DOHH2 (cell line): ENCODE data around the gene FOXO6.

Source experiments
- H3F3A ChIP-seq: fragments of 200-600 bp; sonication (generic), shearing (Covaris generic); 2 replicates; pipeline ENCODE4 v1.6.0; 2016; ENCODE audit warnings: antibody characterized with exemption, mild to moderate bottlenecking; ENCODE audit not compliant: control insufficient read depth, insufficient read depth
- H3K27ac ChIP-seq: fragments of 200-600 bp; sonication (generic); 2 replicates; pipeline ENCODE4 v1.5.1; 2014; ENCODE audit warnings: low read depth, mild to moderate bottlenecking, low read length, moderate library complexity
- H3K27me3 ChIP-seq: fragments of 200-600 bp; sonication (generic); 2 replicates; pipeline ENCODE4 v1.6.1; 2014; ENCODE audit warnings: mild to moderate bottlenecking, low read length, mixed read lengths; ENCODE audit not compliant: control insufficient read depth
- H3K36me3 ChIP-seq: fragments of 200-600 bp; sonication (generic); 2 replicates; pipeline ENCODE4 v1.6.1; 2014; ENCODE audit warnings: mild to moderate bottlenecking, low read length, moderate library complexity, mixed read lengths; ENCODE audit not compliant: control insufficient read depth
- H3K4me1 ChIP-seq: fragments of 200-600 bp; sonication (generic); 2 replicates; pipeline ENCODE4 v1.6.1; 2014; ENCODE audit warnings: mild to moderate bottlenecking, low read length, mixed read lengths; ENCODE audit not compliant: control insufficient read depth
- H3K4me2 ChIP-seq: fragments of 200-600 bp; sonication (generic); 2 replicates; pipeline ENCODE4 v1.6.0; 2014; ENCODE audit warnings: mild to moderate bottlenecking, low read length, moderate library complexity
- H3K4me3 ChIP-seq: fragments of 200-600 bp; sonication (generic); 2 replicates; pipeline ENCODE4 v1.5.1; 2014; ENCODE audit warnings: mild to moderate bottlenecking, low read length, mixed read lengths
- H3K79me2 ChIP-seq: fragments of 200-600 bp; sonication (generic); 2 replicates; pipeline ENCODE4 v1.6.1; 2014; ENCODE audit warnings: mild to moderate bottlenecking, low read length, mixed read lengths; ENCODE audit not compliant: control insufficient read depth
- H3K9me2 ChIP-seq: fragments of 200-600 bp; sonication (generic); replicated peaks from 2 replicates; pipeline ENCODE4 v1.6.1; 2014; ENCODE audit warnings: mild to moderate bottlenecking, low read length, mixed read lengths; ENCODE audit not compliant: control insufficient read depth
- H3K9me3 ChIP-seq: fragments of 200-600 bp; sonication (generic); 2 replicates; pipeline ENCODE4 v1.6.1; 2014; ENCODE audit warnings: antibody characterized with exemption, low read length, mixed read lengths; ENCODE audit not compliant: control insufficient read depth, insufficient read depth
- H4K20me1 ChIP-seq: fragments of 200-600 bp; sonication (generic); 2 replicates; pipeline ENCODE4 v1.6.0; 2014; ENCODE audit warnings: low read depth, mild to moderate bottlenecking, antibody characterized with exemption, low read length, moderate library complexity; ENCODE audit not compliant: control insufficient read depth, insufficient read depth
- EZH2phosphoT487 ChIP-seq: fragments of 200-600 bp; sonication (generic); IDR thresholded peaks from 2 replicates; pipeline ENCODE4 v1.6.1; 2017; ENCODE audit warnings: borderline replicate concordance, mild to moderate bottlenecking, antibody characterized with exemption, low read length, moderate library complexity, mixed read lengths
- TF ChIP-seq, protein P1 (sequence below): fragments of 200-600 bp; sonication (generic); IDR thresholded peaks from one replicate; pipeline ENCODE4 v1.5.1; 2014; ENCODE audit warnings: antibody characterized with exemption, mild to moderate bottlenecking, low read depth, low read length; ENCODE audit not compliant: poor library complexity, severe bottlenecking

Gene FOXO6

DNA sequence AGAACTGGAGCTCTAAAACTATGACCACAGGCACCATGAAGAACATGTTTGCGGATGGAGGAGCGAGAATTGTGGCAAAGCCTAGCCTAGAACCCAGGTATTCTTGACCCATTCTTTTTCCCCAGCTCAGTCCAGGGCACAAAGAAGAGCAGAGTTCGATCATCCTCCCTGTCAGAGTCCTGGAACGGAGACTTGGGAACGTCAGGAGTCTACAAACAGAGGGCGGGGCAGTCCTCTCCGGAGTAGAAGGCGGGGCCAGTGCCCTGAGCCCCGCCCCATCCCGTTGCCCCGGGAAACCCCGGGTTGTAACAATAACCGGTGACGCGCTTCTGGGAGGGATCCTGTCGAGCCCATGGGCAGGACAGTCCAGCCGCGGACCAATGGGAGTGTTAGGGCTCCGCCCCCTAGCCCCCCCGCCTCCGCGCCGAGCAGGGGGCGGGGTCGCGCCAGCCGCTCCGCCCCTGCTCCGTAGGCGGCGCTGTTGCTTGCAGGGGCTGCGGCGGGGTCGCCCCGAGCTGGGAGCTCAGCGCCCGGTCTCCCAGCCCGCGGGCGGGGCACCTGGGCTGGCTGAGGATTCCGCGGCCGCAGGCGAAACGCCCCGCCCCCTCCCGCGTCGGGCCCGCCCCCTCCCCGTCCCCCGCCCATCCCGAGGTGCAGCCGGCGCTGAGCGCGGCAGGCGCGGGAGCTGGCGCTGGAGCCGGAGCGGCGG, at the start of gene FOXO6:
Gene FOXO6 (plus strand): TSS at position 649 of the 709 bp plus-strand sequence.
- H3K36me3 ChIP-seq, result no peaks in the 10 kb centered on the region
- peak within 1 kb of the TSS; percentile 69 for H3K4me2 ChIP-seq
- H3K9me3 ChIP-seq, result no peaks in the 10 kb centered on the region
- H3K27me3 ChIP-seq, result peaks cover 27% of the 10 kb centered on the region
- H3K4me1 ChIP-seq, result peaks cover 22% of the 10 kb centered on the region
- no peaks in the 10 kb centered on the region for H3K9me2 ChIP-seq
- no peaks in the 10 kb centered on the region for H3K79me2 ChIP-seq
- H3K27ac ChIP-seq, result no peak within 1 kb of the TSS
- no peaks in the 10 kb centered on the region; the same call in 1 of the 2 replicates for H3F3A ChIP-seq
- H3K4me3 ChIP-seq, result peak within 1 kb of the TSS; percentile 58
- TF ChIP-seq, protein P1, sequence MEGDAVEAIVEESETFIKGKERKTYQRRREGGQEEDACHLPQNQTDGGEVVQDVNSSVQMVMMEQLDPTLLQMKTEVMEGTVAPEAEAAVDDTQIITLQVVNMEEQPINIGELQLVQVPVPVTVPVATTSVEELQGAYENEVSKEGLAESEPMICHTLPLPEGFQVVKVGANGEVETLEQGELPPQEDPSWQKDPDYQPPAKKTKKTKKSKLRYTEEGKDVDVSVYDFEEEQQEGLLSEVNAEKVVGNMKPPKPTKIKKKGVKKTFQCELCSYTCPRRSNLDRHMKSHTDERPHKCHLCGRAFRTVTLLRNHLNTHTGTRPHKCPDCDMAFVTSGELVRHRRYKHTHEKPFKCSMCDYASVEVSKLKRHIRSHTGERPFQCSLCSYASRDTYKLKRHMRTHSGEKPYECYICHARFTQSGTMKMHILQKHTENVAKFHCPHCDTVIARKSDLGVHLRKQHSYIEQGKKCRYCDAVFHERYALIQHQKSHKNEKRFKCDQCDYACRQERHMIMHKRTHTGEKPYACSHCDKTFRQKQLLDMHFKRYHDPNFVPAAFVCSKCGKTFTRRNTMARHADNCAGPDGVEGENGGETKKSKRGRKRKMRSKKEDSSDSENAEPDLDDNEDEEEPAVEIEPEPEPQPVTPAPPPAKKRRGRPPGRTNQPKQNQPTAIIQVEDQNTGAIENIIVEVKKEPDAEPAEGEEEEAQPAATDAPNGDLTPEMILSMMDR, result peak; percentile 31
- no peak for TF ChIP-seq EZH2phosphoT487
- H4K20me1 ChIP-seq, result no peaks in the 10 kb centered on the region

DNA sequence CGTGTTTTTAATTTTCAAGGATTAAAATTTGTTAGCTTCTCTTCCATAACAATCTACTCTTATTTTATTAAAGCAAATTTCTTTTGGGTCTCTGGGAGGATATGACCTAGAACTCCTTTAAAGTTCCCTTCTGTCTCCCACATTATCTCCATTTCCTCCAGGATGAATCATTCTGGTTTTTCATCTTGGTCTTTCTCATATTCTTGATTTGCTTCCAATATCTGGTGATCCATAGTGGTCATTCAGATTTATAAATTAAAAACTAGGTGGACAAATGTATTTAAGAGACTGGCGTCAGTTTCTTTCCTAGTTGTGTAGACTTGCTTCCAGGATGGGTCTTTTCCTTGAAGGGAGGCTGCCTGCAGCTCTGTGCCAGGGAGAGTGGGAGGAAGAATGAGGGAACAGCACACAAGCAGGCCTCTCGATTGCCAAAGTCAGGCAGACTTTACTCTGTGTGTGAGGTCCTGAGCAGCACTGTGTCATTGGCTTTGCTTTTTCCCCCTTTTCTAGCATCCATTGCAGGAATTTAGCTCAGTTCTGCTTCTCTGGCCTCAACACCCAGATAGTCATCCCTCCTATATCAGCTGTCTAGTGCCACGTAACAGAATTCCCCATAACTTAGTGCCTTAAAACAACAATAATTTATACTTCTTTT, 48.1 kb upstream of the FOXO6 start:
- Histone ChIP-seq H3K27ac (no peak overlapping the region), H3K36me3 (no peaks in the 10 kb centered on the region), H4K20me1 (no peaks in the 10 kb centered on the region), H3K9me3 (no peaks in the 10 kb centered on the region; the same call in 1 of the 2 replicates), H3K9me2 (no peaks in the 10 kb centered on the region), H3K4me3 (no peak overlapping the region), H3K4me2 (no peak overlapping the region), H3F3A (no peaks in the 10 kb centered on the region), H3K4me1 (no peaks in the 10 kb centered on the region), H3K27me3 (0 out of 2 replicates have a peak, but pooled peaks cover 2% of the 10 kb centered on the region), H3K79me2 (no peaks in the 10 kb centered on the region)
- TF ChIP-seq EZH2phosphoT487, result no peak
- TF ChIP-seq, protein P1, result no peak

DNA sequence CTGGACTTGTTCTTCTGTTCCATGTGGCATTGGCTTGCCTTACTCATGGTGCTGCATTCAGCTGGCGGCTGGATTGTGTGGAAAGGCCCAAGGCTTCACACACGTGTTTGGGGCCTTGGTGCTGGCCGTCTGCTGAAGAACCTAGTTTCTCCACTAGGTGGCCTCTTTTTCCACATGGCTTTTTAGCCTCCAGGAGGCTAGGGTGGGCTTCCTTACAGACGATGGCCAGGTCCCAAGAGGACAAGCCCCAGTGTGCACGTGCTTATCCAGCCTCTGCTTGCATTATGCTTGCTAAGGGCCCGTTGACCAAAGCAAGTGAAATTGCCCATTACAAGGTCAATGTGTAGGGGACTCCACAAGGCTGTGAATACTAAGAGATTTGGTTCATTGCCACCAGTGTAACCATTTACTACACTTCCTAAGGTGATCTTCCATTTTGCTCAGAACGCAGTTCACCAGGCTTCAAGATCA, 47.5 kb upstream of the FOXO6 start:
- H3F3A ChIP-seq, result no peaks in the 10 kb centered on the region
- H3K9me3 ChIP-seq, result no peaks in the 10 kb centered on the region
- H3K9me2 ChIP-seq, result no peaks in the 10 kb centered on the region
- no peak overlapping the region for H3K4me3 ChIP-seq
- no peak overlapping the region for H3K4me2 ChIP-seq
- TF ChIP-seq EZH2phosphoT487, result no peak
- TF ChIP-seq, protein P1, result peak; percentile 83
- H3K36me3 ChIP-seq, result no peaks in the 10 kb centered on the region
- no peaks in the 10 kb centered on the region for H3K4me1 ChIP-seq
- no peaks in the 10 kb centered on the region for H3K79me2 ChIP-seq
- 0 out of 2 replicates have a peak, but pooled peaks cover 2% of the 10 kb centered on the region for H3K27me3 ChIP-seq
- no peaks in the 10 kb centered on the region for H4K20me1 ChIP-seq
- H3K27ac ChIP-seq, result no peak overlapping the region
